Endodermal cell (in vitro differentiated cells): Measurements from ENCODE around the gene B4GALNT4. TPM values are rescaled to one million over a fixed set of nuclear protein-coding genes. Genes with fewer than 3 reads are reported as not detected.

Source experiments
- DNase-seq: peaks from one replicate; pipeline ENCODE4 v3.0.0-alpha.2; 2017
- H3K27ac ChIP-seq: 2 replicates; pipeline ENCODE4 v1.5.1; 2013; ENCODE audit warnings: mild to moderate bottlenecking, low read depth, low read length, moderate library complexity
- H3K27me3 ChIP-seq: 2 replicates; pipeline ENCODE4 v1.6.1; 2013; ENCODE audit warnings: mild to moderate bottlenecking, low read length, moderate library complexity; ENCODE audit not compliant: insufficient read depth, control insufficient read depth, poor library complexity, severe bottlenecking
- H3K36me3 ChIP-seq: 2 replicates; pipeline ENCODE4 v1.7.0; 2013; ENCODE audit warnings: mild to moderate bottlenecking, low read length, moderate library complexity; ENCODE audit not compliant: control insufficient read depth, insufficient read depth
- H3K4me1 ChIP-seq: one replicate; pipeline ENCODE4 v1.7.0; 2013; ENCODE audit warnings: low read length; ENCODE audit not compliant: control insufficient read depth, insufficient read depth
- H3K4me3 ChIP-seq: 2 replicates; pipeline ENCODE4 v1.5.1; 2013; ENCODE audit warnings: mild to moderate bottlenecking, low read length, moderate library complexity
- H3K9ac ChIP-seq: 2 replicates; pipeline ENCODE4 v1.6.1; 2013; ENCODE audit warnings: mild to moderate bottlenecking, low read length, moderate library complexity; ENCODE audit not compliant: poor library complexity, severe bottlenecking; ENCODE audit errors: extremely low read depth
- H3K9me3 ChIP-seq: 2 replicates; pipeline ENCODE4 v1.6.1; 2013; ENCODE audit warnings: mild to moderate bottlenecking, low read length, moderate library complexity; ENCODE audit not compliant: control insufficient read depth
- H3K27ac Mint-ChIP-seq: 2 replicates; pipeline ENCODE4 v1.8.0; 2020; ENCODE audit warnings: mixed read lengths
- H3K27me3 Mint-ChIP-seq: 2 replicates; pipeline ENCODE4 v1.8.0; 2021; ENCODE audit warnings: mild to moderate bottlenecking, mixed read lengths; ENCODE audit not compliant: insufficient read depth
- H3K36me3 Mint-ChIP-seq: 2 replicates; pipeline ENCODE4 v1.8.0; 2020; ENCODE audit warnings: low read depth, mixed read lengths
- H3K4me1 Mint-ChIP-seq: 2 replicates; pipeline ENCODE4 v1.8.0; 2020; ENCODE audit warnings: mixed read lengths
- H3K4me3 Mint-ChIP-seq: 2 replicates; pipeline ENCODE4 v1.8.0; 2020; ENCODE audit warnings: mild to moderate bottlenecking, moderate library complexity, mixed read lengths
- H3K9me3 Mint-ChIP-seq: 2 replicates; pipeline ENCODE4 v1.8.0; 2020; ENCODE audit warnings: mild to moderate bottlenecking, mixed read lengths
- CTCF ChIP-seq: fragments of 200-600 bp; sonication (generic); conservative IDR thresholded peaks from 2 replicates; pipeline ENCODE4 v1.5.0; 2021; ENCODE audit warnings: antibody characterized with exemption, mild to moderate bottlenecking
- WGBS, 2 experiments: methylation state at CpG; one replicate each; pipeline versions ENCODE4 v1.1.5 to v1.1.7; 2013; ENCODE audit warnings: missing lambda C conversion rate in 2 of 2, mixed read lengths in 1 of 2; ENCODE audit not compliant: insufficient coverage in 1 of 2, insufficient read length in 1 of 2; 5-methylcytosine and 5-hydroxymethylcytosine counted together
- total RNA-seq, 2 donors: library from RNA; stranded (reverse); fragmentation: NEBNext Ultra II Directional in 1 of 2; extraction: Animal tissue kit (Norgen Biotek cat#: 25700) in 1 of 2; gene quantifications; 2 replicates in 1 of 2; 3 replicates in 1 of 2; pipeline ENCODE4 v1.2.1, GENCODE V29; 2021

The B4GALNT4 gene
- total RNA-seq, 2 donors from 2014 or later: 109 to 118 TPM

- TF ChIP-seq CTCF: no peak
- Histone ChIP-seq H3K4me3 (no peak overlapping the region), H3K9me3 (no peaks in the 10 kb centered on the region), H3K4me1 (no peaks in the 10 kb centered on the region), H3K27me3 (no peaks in the 10 kb centered on the region), H3K36me3 (no peaks in the 10 kb centered on the region), H3K27ac (no peak overlapping the region), H3K9ac (no peak overlapping the region)
- H3K27ac Mint-ChIP-seq: peak overlapping the region; percentile 60
- WGBS, 2 experiments: 93 to 98% methylated on average over 2 of the region's 2 CpGs
- H3K4me1 Mint-ChIP-seq: peaks cover 29% of the 10 kb centered on the region
- H3K9me3 Mint-ChIP-seq: peaks cover 6% of the 10 kb centered on the region
- no peaks in the 10 kb centered on the region for H3K27me3 Mint-ChIP-seq
- H3K4me3 Mint-ChIP-seq: no peak overlapping the region
- no peaks in the 10 kb centered on the region for H3K36me3 Mint-ChIP-seq
- DNase-seq: no peak
These were observed 29.3 kb upstream of the B4GALNT4 start for GRCh38 chr11:339963-340362.

DNA sequence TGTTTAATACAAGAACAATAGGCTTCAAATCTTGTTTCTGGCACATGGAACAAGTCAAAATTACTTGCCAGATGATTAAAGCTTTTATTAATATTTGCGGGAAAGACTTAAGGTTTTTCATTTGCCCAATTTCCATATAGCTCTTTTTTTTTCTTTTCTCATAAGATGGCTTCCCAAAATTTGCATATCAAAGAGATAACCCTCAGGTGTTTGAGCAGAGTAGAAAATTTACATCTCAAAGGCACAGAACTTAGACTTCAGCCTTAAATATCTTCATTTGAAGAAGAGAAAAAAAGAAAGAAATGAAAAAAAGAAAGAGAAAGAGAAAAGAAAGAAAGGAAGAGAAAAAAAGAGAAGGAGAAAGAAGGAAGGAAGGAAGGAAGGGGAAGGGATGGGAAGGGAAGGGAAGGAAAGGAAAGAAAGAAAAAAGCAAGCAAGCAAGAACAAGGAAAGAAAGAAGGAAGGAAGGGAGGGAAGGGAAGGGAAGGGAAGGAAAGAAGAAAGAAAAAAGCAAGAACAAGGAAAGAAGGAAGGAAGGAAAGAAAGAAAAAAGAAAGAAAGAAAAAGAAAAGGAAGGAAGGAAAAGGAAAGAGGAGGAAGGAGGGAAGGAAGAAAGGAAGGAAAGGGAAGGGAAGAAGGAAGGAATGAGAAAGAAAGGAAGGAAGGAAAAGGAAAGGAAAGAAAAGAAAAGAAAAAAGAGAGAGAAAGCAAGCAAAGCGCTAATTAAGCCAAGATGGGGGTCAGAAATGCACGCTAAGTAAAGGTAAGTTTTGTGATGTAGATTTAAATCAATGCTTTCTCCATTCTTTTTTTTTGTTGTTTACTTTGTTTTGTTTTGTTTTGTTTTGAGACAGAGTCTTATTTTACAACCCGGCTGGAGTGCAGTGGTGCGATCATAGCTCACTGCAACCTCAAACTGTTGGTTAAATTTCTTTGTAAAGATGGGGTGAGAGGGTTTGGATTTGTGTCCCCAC is 28.5 kb upstream of the B4GALNT4 start:
- H3K4me3 ChIP-seq: no peak overlapping the region
- no peaks in the 10 kb centered on the region for H3K4me1 ChIP-seq
- H3K27ac Mint-ChIP-seq: peak overlapping the region; percentile 90
- H3K9me3 ChIP-seq: no peaks in the 10 kb centered on the region
- peaks cover 6% of the 10 kb centered on the region for H3K9me3 Mint-ChIP-seq
- no peaks in the 10 kb centered on the region for H3K36me3 Mint-ChIP-seq
- H3K4me1 Mint-ChIP-seq: peaks cover 23% of the 10 kb centered on the region
- no peak for TF ChIP-seq CTCF
- H3K27ac ChIP-seq: no peak overlapping the region
- H3K4me3 Mint-ChIP-seq: peak overlapping the region; percentile 6
- no peaks in the 10 kb centered on the region for H3K27me3 ChIP-seq
- H3K36me3 ChIP-seq: no peaks in the 10 kb centered on the region
- no peaks in the 10 kb centered on the region for H3K27me3 Mint-ChIP-seq
- WGBS, 2 experiments: 60 to 63% methylated on average over 3 to 4 of the region's 5 CpGs
- DNase-seq: no peak
- H3K9ac ChIP-seq: no peak overlapping the region

GRCh38 chr11:342328-342727 is 27.0 kb upstream of the B4GALNT4 start:
- Histone ChIP-seq H3K4me3 (no peak overlapping the region), H3K9me3 (no peaks in the 10 kb centered on the region), H3K4me1 (no peaks in the 10 kb centered on the region), H3K27ac (peak overlapping the region; percentile 26), H3K27me3 (no peaks in the 10 kb centered on the region), H3K9ac (no peak overlapping the region), H3K36me3 (no peaks in the 10 kb centered on the region)
- 90 to 92% methylated on average over 3 of the region's 3 CpGs for WGBS, 2 experiments
- no peak for TF ChIP-seq CTCF
- H3K4me3 Mint-ChIP-seq: no peak overlapping the region
- no peak for DNase-seq
- no peak overlapping the region for H3K27ac Mint-ChIP-seq
- H3K9me3 Mint-ChIP-seq: peaks cover 6% of the 10 kb centered on the region
- peaks cover 12% of the 10 kb centered on the region for H3K4me1 Mint-ChIP-seq
- no peaks in the 10 kb centered on the region for H3K27me3 Mint-ChIP-seq
- no peaks in the 10 kb centered on the region for H3K36me3 Mint-ChIP-seq
